Naive thymus-derived CD8-positive, alpha-beta T cell (primary cell): ENCODE data around the gene MEOX1. TPM values are rescaled to one million over a fixed set of nuclear protein-coding genes. Genes with fewer than 3 reads are reported as not detected.
"Not testable (repeated sequence)": the region's sequence is repeated elsewhere in the genome, so short reads cannot be mapped to it uniquely, and the experiment has no call there.

ENCODE experiments used
- ATAC-seq, 2 donors: fragments of 150-1000 bp; cut with Tn5 transposase in 1 of 2; sonication (Bioruptor Pico), chemical (Tn5 transposase) in 1 of 2; 1 replicate in 1 of 2; 2 replicates in 1 of 2; pipeline ENCODE4 v1.10.0; 2021; ENCODE audit warnings: mild to moderate bottlenecking in 2 of 2, moderate library complexity in 2 of 2
- POLR2A ChIA-PET: fragments of 350-600 bp; sonication (Branson Sonifier 250); formaldehyde crosslinking; loops from one replicate; lab custom pipeline; 2021; ENCODE audit warnings: antibody characterized with exemption; lab: Charles Lee
- DNase-seq, 10 donors: peaks; one replicate each; pipeline versions ENCODE4 v3.0.0 to v3.0.0-alpha.2; 2020 to 2022
- H3K27ac Mint-ChIP-seq, 10 donors: one replicate each; pipeline ENCODE4 v1.8.0; 2020 to 2022; ENCODE audit warnings: mild to moderate bottlenecking in 10 of 10, mixed read lengths in 10 of 10, moderate library complexity in 4 of 10, inconsistent platforms in 1 of 10
- H3K27me3 Mint-ChIP-seq, 5 donors: one replicate each; pipeline ENCODE4 v1.8.0; 2021 to 2022; ENCODE audit warnings: mixed read lengths in 5 of 5
- H3K36me3 Mint-ChIP-seq, 3 donors: one replicate each; pipeline ENCODE4 v1.8.0; 2020 to 2022; ENCODE audit warnings: mixed read lengths in 3 of 3, mild to moderate bottlenecking in 2 of 3, inconsistent platforms in 1 of 3
- H3K4me1 Mint-ChIP-seq, 4 donors: one replicate each; pipeline ENCODE4 v1.8.0; 2021 to 2022; ENCODE audit warnings: mixed read lengths in 4 of 4
- H3K4me3 Mint-ChIP-seq, 10 donors: one replicate each; pipeline ENCODE4 v1.8.0; 2020 to 2022; ENCODE audit warnings: mild to moderate bottlenecking in 10 of 10, mixed read lengths in 10 of 10, moderate library complexity in 6 of 10, inconsistent platforms in 1 of 10
- H3K9me3 Mint-ChIP-seq, 9 donors: one replicate each; pipeline ENCODE4 v1.8.0; 2020 to 2022; ENCODE audit warnings: mixed read lengths in 9 of 9, mild to moderate bottlenecking in 3 of 9, inconsistent platforms in 1 of 9, moderate library complexity in 1 of 9
- polyA plus RNA-seq, 3 donors: library from polyadenylated mRNA; unstranded; fragments of 300-500 nt; fragmentation: Illumina TruSeq; gene quantifications; one replicate each; pipeline ENCODE4 v1.2.3, GENCODE V29; 2021
- total RNA-seq, 8 experiments: library from RNA in 2 of 8; stranded (reverse) in 2 of 8; gene quantifications; one replicate each; pipeline ENCODE4 v1.2.3 and lab custom pipeline; 2021 to 2026

The MEOX1 gene
- total and polyA plus RNA-seq, 5 experiments from 2014 or later: 0.66 to 5.9 (median 1.5) TPM; not detected in 2

GRCh38 chr17:43695970-43696865 lies 34.5 kb upstream of the MEOX1 start:
- ATAC-seq (no peak), DNase-seq (no peak)
- H3K4me1 Mint-ChIP-seq: peaks cover 2 to 4% (median 3%) of the 10 kb centered on the region in 4 donors
- POLR2A ChIA-PET: interaction anchor here (0.5 kb wide), 1 partner anchor 787 kb away, joined by 3 read pairs; no protein-coding TSS in a partner anchor
- no peaks in the 10 kb centered on the region for H3K9me3 Mint-ChIP-seq
- peaks cover 4 to 23% (median 13%) of the 10 kb centered on the region in 5 donors for H3K27me3 Mint-ChIP-seq
- H3K4me3 Mint-ChIP-seq: no peak overlapping the region
- peak overlapping the region in 1 of 10 donors; percentile 65 for H3K27ac Mint-ChIP-seq
- no peaks in the 10 kb centered on the region for H3K36me3 Mint-ChIP-seq

GRCh38 chr17:43694081-43694870 lies 32.6 kb upstream of the MEOX1 start:
- no peak overlapping the region for H3K4me3 Mint-ChIP-seq
- peak; percentile 94 to 99 for ATAC-seq
- H3K9me3 Mint-ChIP-seq: no peaks in the 10 kb centered on the region
- no peak overlapping the region for H3K27ac Mint-ChIP-seq
- DNase-seq: peak; percentile 47 to 87 (median 72)
- peaks cover 3 to 12% (median 9%) of the 10 kb centered on the region in 5 donors for H3K27me3 Mint-ChIP-seq
- POLR2A ChIA-PET: interaction anchor here (0.9 to 2.2 kb wide), 2 partner anchors 64 to 66 kb away, joined by 3 to 6 read pairs; partner anchors contain the start of gene SOST
- no peaks in the 10 kb centered on the region for H3K36me3 Mint-ChIP-seq
- H3K4me1 Mint-ChIP-seq: peaks cover 0 to 2% (median 0%) of the 10 kb centered on the region in 4 donors

- peaks cover 0 to 8% (median 0%) of the 10 kb centered on the region in 5 donors for H3K27me3 Mint-ChIP-seq
- H3K4me3 Mint-ChIP-seq: no peak overlapping the region
- POLR2A ChIA-PET: no interaction called here
- H3K4me1 Mint-ChIP-seq: no peaks in the 10 kb centered on the region
- no peak for ATAC-seq
- no peaks in the 10 kb centered on the region for H3K36me3 Mint-ChIP-seq
- no peaks in the 10 kb centered on the region for H3K9me3 Mint-ChIP-seq
- peak overlapping the region in 1 of 10 donors; percentile 63 for H3K27ac Mint-ChIP-seq
- no peak for DNase-seq
These were observed 29.6 kb upstream of the MEOX1 start for GRCh38 chr17:43691317-43691693.

GRCh38 chr17:43690624-43691316 lies 29.0 kb upstream of the MEOX1 start:
- no peak overlapping the region for H3K4me3 Mint-ChIP-seq
- H3K27ac Mint-ChIP-seq: peak overlapping the region in 1 of 10 donors; percentile 63
- peaks cover 0 to 8% (median 0%) of the 10 kb centered on the region in 5 donors for H3K27me3 Mint-ChIP-seq
- H3K36me3 Mint-ChIP-seq: no peaks in the 10 kb centered on the region
- POLR2A ChIA-PET: no interaction called here
- ATAC-seq: no peak
- no peaks in the 10 kb centered on the region for H3K9me3 Mint-ChIP-seq
- H3K4me1 Mint-ChIP-seq: no peaks in the 10 kb centered on the region
- DNase-seq: no peak

GRCh38 chr17:43689814-43690213 lies 28.1 kb upstream of the MEOX1 start:
- POLR2A ChIA-PET: interaction anchor here (1.1 kb wide), 1 partner anchor 90 kb away, joined by 3 read pairs; the partner anchor contains the start of gene CFAP97D1
- H3K4me3 Mint-ChIP-seq: no peak overlapping the region
- H3K27me3 Mint-ChIP-seq: peaks cover 0 to 8% (median 0%) of the 10 kb centered on the region in 5 donors
- no peak overlapping the region for H3K27ac Mint-ChIP-seq
- DNase-seq (no peak), ATAC-seq (no peak)
- no peaks in the 10 kb centered on the region for H3K9me3 Mint-ChIP-seq
- H3K36me3 Mint-ChIP-seq: no peaks in the 10 kb centered on the region
- no peaks in the 10 kb centered on the region for H3K4me1 Mint-ChIP-seq

GRCh38 chr17:43689131-43689530 lies 27.4 kb upstream of the MEOX1 start:
- Mint-ChIP-seq H3K36me3 (no peaks in the 10 kb centered on the region), H3K4me1 (no peaks in the 10 kb centered on the region), H3K27me3 (peaks cover 0 to 8% (median 0%) of the 10 kb centered on the region in 5 donors), H3K9me3 (no peaks in the 10 kb centered on the region), H3K4me3 (no peak overlapping the region), H3K27ac (no peak overlapping the region)
- ATAC-seq (no peak), DNase-seq (no peak)
- POLR2A ChIA-PET: interaction anchor here (1.1 kb wide), 1 partner anchor 91 kb away, joined by 3 read pairs; the partner anchor contains the start of gene CFAP97D1

GRCh38 chr17:43686957-43687356 lies 25.2 kb upstream of the MEOX1 start:
- not testable (repeated sequence) for H3K27ac Mint-ChIP-seq, H3K27me3 Mint-ChIP-seq, H3K4me3 Mint-ChIP-seq, DNase-seq, ATAC-seq, H3K36me3 Mint-ChIP-seq, H3K4me1 Mint-ChIP-seq, H3K9me3 Mint-ChIP-seq
- POLR2A ChIA-PET: interaction anchor here (0.7 kb wide), 1 partner anchor 36 kb away, joined by 3 read pairs; no protein-coding TSS in a partner anchor

- POLR2A ChIA-PET: no interaction called here
- Mint-ChIP-seq H3K27ac (no peak overlapping the region), H3K4me1 (no peaks in the 10 kb centered on the region), H3K9me3 (no peaks in the 10 kb centered on the region), H3K27me3 (peaks cover 0 to 3% (median 0%) of the 10 kb centered on the region in 5 donors), H3K36me3 (no peaks in the 10 kb centered on the region), H3K4me3 (no peak overlapping the region)
- ATAC-seq (no peak), DNase-seq (no peak)
These were observed 22.4 kb upstream of the MEOX1 start for GRCh38 chr17:43683928-43684653.

GRCh38 chr17:43680461-43680860 lies 18.7 kb upstream of the MEOX1 start:
- H3K27me3 Mint-ChIP-seq: peaks cover 0 to 7% (median under 1%) of the 10 kb centered on the region in 5 donors
- no peaks in the 10 kb centered on the region for H3K36me3 Mint-ChIP-seq
- no peaks in the 10 kb centered on the region for H3K9me3 Mint-ChIP-seq
- POLR2A ChIA-PET: no interaction called here
- H3K4me1 Mint-ChIP-seq: peaks cover 0 to 7% (median 5%) of the 10 kb centered on the region in 4 donors
- no peak overlapping the region for H3K4me3 Mint-ChIP-seq
- no peak overlapping the region for H3K27ac Mint-ChIP-seq
- DNase-seq (no peak), ATAC-seq (no peak)

- H3K27ac Mint-ChIP-seq: no peak overlapping the region
- H3K27me3 Mint-ChIP-seq: peaks cover 0 to 7% (median 5%) of the 10 kb centered on the region in 5 donors
- no peaks in the 10 kb centered on the region for H3K9me3 Mint-ChIP-seq
- no peaks in the 10 kb centered on the region for H3K36me3 Mint-ChIP-seq
- ATAC-seq (no peak), DNase-seq (no peak)
- peaks cover 0 to 7% (median 5%) of the 10 kb centered on the region in 4 donors for H3K4me1 Mint-ChIP-seq
- no peak overlapping the region for H3K4me3 Mint-ChIP-seq
- POLR2A ChIA-PET: no interaction called here
These were observed 18.2 kb upstream of the MEOX1 start for GRCh38 chr17:43679911-43680310.

GRCh38 chr17:43679401-43679800 lies 17.7 kb upstream of the MEOX1 start:
- H3K4me1 Mint-ChIP-seq: peaks cover 0 to 7% (median 5%) of the 10 kb centered on the region in 4 donors
- H3K4me3 Mint-ChIP-seq: no peak overlapping the region
- no peaks in the 10 kb centered on the region for H3K36me3 Mint-ChIP-seq
- DNase-seq (no peak), ATAC-seq (no peak)
- H3K9me3 Mint-ChIP-seq: no peaks in the 10 kb centered on the region
- POLR2A ChIA-PET: no interaction called here
- peak overlapping the region in 1 of 10 donors; percentile 29 for H3K27ac Mint-ChIP-seq
- H3K27me3 Mint-ChIP-seq: peaks cover 0 to 7% (median 5%) of the 10 kb centered on the region in 5 donors
